Suprapubic skin (tissue), 4 donors: ENCODE data around the gene TMEM244. TPM values are rescaled to one million over a fixed set of nuclear protein-coding genes. Genes with fewer than 3 reads are reported as not detected.
"Not testable (repeated sequence)": the region's sequence is repeated elsewhere in the genome, so short reads cannot be mapped to it uniquely, and the experiment has no call there.

Experiments used
- DNase-seq, 2 donors: peaks; one replicate each; pipeline ENCODE4 v3.0.0-alpha.2; 2019; ENCODE audit warnings: low spot score in 2 of 2
- H3K27ac ChIP-seq: fragments of 200-600 bp; sonication (generic); one replicate; pipeline ENCODE4 v1.5.1; 2019
- H3K27me3 ChIP-seq: fragments of 200-600 bp; sonication (generic); one replicate; pipeline ENCODE4 v1.5.1; 2019
- H3K36me3 ChIP-seq: fragments of 200-600 bp; sonication (generic); one replicate; pipeline ENCODE4 v1.5.1; 2019
- H3K4me1 ChIP-seq: fragments of 200-600 bp; sonication (generic); one replicate; pipeline ENCODE4 v1.5.1; 2019
- H3K4me3 ChIP-seq: fragments of 200-600 bp; sonication (generic); one replicate; pipeline ENCODE4 v1.5.1; 2019; ENCODE audit warnings: mild to moderate bottlenecking
- H3K9me3 ChIP-seq: fragments of 200-600 bp; sonication (generic); one replicate; pipeline ENCODE4 v1.5.1; 2019
- CTCF ChIP-seq, 2 donors: fragments of 200-600 bp in 1 of 2; fragments of 450-650 bp in 1 of 2; sonication (generic) in 1 of 2; IDR thresholded peaks; one replicate each; pipeline ENCODE4 v1.5.1; 2016 to 2019; ENCODE audit warnings: antibody characterized with exemption in 2 of 2, mild to moderate bottlenecking in 1 of 2, moderate library complexity in 1 of 2
- EP300 ChIP-seq: sonication (generic); formaldehyde crosslinking; IDR thresholded peaks from one replicate; pipeline ENCODE4 v1.6.1; 2017; ENCODE audit warnings: antibody characterized with exemption
- POLR2A ChIP-seq, 2 donors: fragments of 450-650 bp; IDR thresholded peaks; one replicate each; pipeline ENCODE4 v1.6.1; 2017; ENCODE audit warnings: antibody characterized with exemption in 2 of 2, mild to moderate bottlenecking in 2 of 2, moderate library complexity in 2 of 2
- POLR2AphosphoS5 ChIP-seq, 3 donors: sonication (generic); formaldehyde crosslinking; IDR thresholded peaks; one replicate each; pipeline ENCODE4 v1.6.1; 2017; ENCODE audit warnings: antibody characterized with exemption in 3 of 3
- WGBS: methylation state at CpG from one replicate; pipeline ENCODE4 v1.1.5; 2018; 5-methylcytosine and 5-hydroxymethylcytosine counted together
- total RNA-seq, 4 donors: library from RNA; depleted of rRNA; stranded (reverse); fragments of >200 nt; gene quantifications; one replicate each; pipeline ENCODE4 v1.1.0, GENCODE V29; 2016

The TMEM244 gene
- total RNA-seq, 4 donors from 2014 or later = not detected

GRCh38 chr6:129890164-129890563, 29.0 kb upstream of the TMEM244 start:
- TF ChIP-seq POLR2A (IDR thresholded peaks at IDR 0.05) (no peak), CTCF (IDR thresholded peaks at IDR 0.05) (no peak), EP300 (no peak), POLR2AphosphoS5 (IDR thresholded peaks at IDR 0.05) (no peak)
- H3K4me1 ChIP-seq = no peaks in the 10 kb centered on the region
- H3K27ac ChIP-seq = no peak overlapping the region
- DNase-seq = no peak
- H3K36me3 ChIP-seq = no peaks in the 10 kb centered on the region
- no peak overlapping the region for H3K4me3 ChIP-seq
- 53% methylated on average over 2 of the region's 2 CpGs for WGBS
- H3K27me3 ChIP-seq = no peaks in the 10 kb centered on the region
- no peaks in the 10 kb centered on the region for H3K9me3 ChIP-seq

- no peaks in the 10 kb centered on the region for H3K36me3 ChIP-seq
- 86% methylated on average over 1 of the region's 1 CpG for WGBS
- no peaks in the 10 kb centered on the region for H3K4me1 ChIP-seq
- no peaks in the 10 kb centered on the region for H3K9me3 ChIP-seq
- no peak overlapping the region for H3K27ac ChIP-seq
- H3K4me3 ChIP-seq = no peak overlapping the region
- no peak for DNase-seq
- H3K27me3 ChIP-seq = no peaks in the 10 kb centered on the region
- TF ChIP-seq POLR2AphosphoS5 (IDR thresholded peaks at IDR 0.05) (no peak), EP300 (no peak), CTCF (IDR thresholded peaks at IDR 0.05) (no peak), POLR2A (IDR thresholded peaks at IDR 0.05) (no peak)
Measured at GRCh38 chr6:129889580-129889979, 28.5 kb upstream of the TMEM244 start.

GRCh38 chr6:129886401-129887155, 25.5 kb upstream of the TMEM244 start:
- no peak for DNase-seq
- WGBS = 78% methylated on average over 4 of the region's 4 CpGs

GRCh38 chr6:129884211-129884610, 23.1 kb upstream of the TMEM244 start:
- no peak for DNase-seq
- no peak overlapping the region for H3K4me3 ChIP-seq
- no peaks in the 10 kb centered on the region for H3K9me3 ChIP-seq
- H3K4me1 ChIP-seq = no peaks in the 10 kb centered on the region
- TF ChIP-seq CTCF (IDR thresholded peaks at IDR 0.05) (no peak), POLR2A (IDR thresholded peaks at IDR 0.05) (no peak), EP300 (no peak), POLR2AphosphoS5 (IDR thresholded peaks at IDR 0.05) (no peak)
- no peaks in the 10 kb centered on the region for H3K36me3 ChIP-seq
- no peak overlapping the region for H3K27ac ChIP-seq
- 49% methylated on average over 1 of the region's 1 CpG for WGBS
- no peaks in the 10 kb centered on the region for H3K27me3 ChIP-seq

More at GRCh38 chr6:129886401-129887155, 25.5 kb upstream of the TMEM244 start:
- no peaks in the 10 kb centered on the region for H3K36me3 ChIP-seq
- no peaks in the 10 kb centered on the region for H3K4me1 ChIP-seq
- no peaks in the 10 kb centered on the region for H3K9me3 ChIP-seq
- H3K4me3 ChIP-seq = no peak overlapping the region
- no peak for TF ChIP-seq POLR2AphosphoS5 (IDR thresholded peaks at IDR 0.05)
- TF ChIP-seq POLR2A (IDR thresholded peaks at IDR 0.05) = no peak
- no peak for TF ChIP-seq CTCF (IDR thresholded peaks at IDR 0.05)
- no peak for TF ChIP-seq EP300
- no peak overlapping the region for H3K27ac ChIP-seq
- H3K27me3 ChIP-seq = no peaks in the 10 kb centered on the region

GRCh38 chr6:129882510-129883023, 21.5 kb upstream of the TMEM244 start:
- 71% methylated on average over 8 of the region's 8 CpGs for WGBS

GRCh38 chr6:129877894-129878293, 16.8 kb upstream of the TMEM244 start:
- DNase-seq, H3K4me3 ChIP-seq, H3K27me3 ChIP-seq, H3K4me1 ChIP-seq, H3K36me3 ChIP-seq, H3K27ac ChIP-seq, H3K9me3 ChIP-seq: not testable (repeated sequence)
- 88% methylated on average over 1 of the region's 1 CpG for WGBS

More at GRCh38 chr6:129882510-129883023, 21.5 kb upstream of the TMEM244 start:
- no peak for TF ChIP-seq POLR2AphosphoS5 (IDR thresholded peaks at IDR 0.05)
- TF ChIP-seq POLR2A (IDR thresholded peaks at IDR 0.05) = no peak
- no peak for TF ChIP-seq CTCF (IDR thresholded peaks at IDR 0.05)
- TF ChIP-seq EP300 = no peak
- Histone ChIP-seq H3K4me1 (no peaks in the 10 kb centered on the region), H3K9me3 (no peaks in the 10 kb centered on the region), H3K27me3 (no peaks in the 10 kb centered on the region), H3K36me3 (no peaks in the 10 kb centered on the region), H3K4me3 (no peak overlapping the region), H3K27ac (no peak overlapping the region)
- DNase-seq = no peak
